ENCODE results near the gene SAMD4B.
"Not testable (repeated sequence)": the region's sequence is repeated elsewhere in the genome, so short reads cannot be mapped to it uniquely, and the experiment has no call there.

The SAMD4B gene

DNA sequence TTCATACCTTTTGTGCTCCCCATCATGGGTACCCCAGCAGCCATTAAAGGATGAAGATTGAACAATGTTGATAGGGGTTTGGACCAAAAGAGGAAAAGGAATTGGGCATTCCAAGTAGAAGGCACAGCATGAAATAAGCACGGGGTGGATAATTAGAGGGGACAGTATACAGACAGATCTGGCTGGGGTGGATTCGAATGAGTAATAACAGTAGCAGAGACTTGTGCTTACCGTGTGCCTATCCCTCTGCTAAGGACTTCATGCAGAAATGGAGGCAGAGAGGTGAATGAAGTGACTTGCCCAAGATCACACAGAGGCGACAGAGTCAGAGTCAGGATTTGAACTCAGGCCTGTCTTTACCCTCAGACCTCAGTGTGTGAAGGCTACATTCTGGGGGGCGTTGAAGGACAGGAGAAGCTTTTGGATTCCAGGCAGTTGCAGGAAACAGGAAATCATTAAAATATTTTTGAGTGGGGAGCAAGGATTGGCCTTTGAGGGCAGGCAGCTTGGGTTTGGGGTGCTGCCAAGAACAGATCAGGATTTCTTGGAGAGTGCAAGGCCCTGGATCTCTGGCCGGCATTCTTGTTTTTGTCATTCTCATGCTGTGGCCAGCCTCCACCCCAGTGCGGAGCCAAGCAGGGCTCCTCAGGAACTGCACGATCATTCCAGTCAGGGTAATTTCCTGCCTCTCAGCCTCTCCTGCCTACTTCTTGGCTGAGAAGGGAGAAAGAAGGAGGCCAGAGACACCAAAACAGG lies 30.0 kb downstream of the SAMD4B start:
- Mint-ChIP-seq H3K36me3 (ENCODE audit: insufficient read depth) (peaks cover 25% of the 10 kb centered on the region), H3K4me3 (no peak overlapping the region), H3K27me3 (no peaks in the 10 kb centered on the region), H3K4me1 (ENCODE audit: low read depth in 2 of 2) (no peaks in the 10 kb centered on the region), H3K27ac (peak overlapping the region; percentile 23 to 36), H3K9me3 (no peaks in the 10 kb centered on the region)
- DNase-seq (no peak), ATAC-seq (replicated peaks) (no peak)

DNA sequence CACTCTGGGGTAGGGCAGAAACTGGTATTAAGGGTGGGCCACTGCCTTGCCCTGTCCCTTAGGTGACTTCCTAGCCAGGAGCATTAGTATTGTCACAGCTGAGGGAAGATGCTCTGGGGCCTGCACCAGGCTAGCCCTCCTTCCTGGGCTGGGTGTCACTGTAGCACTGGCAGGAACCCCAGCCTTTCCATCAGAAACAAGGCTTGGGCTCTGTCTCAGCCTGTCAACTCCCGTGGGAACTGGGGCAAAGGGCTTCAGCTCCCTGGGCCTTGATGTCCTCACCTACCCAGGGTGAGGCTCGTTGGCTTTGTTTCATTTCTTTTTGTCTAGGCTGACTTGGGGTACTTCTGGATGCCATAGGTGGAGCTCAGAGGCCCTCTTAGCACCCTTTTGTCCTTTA lies 30.7 kb downstream of the SAMD4B start:
- Mint-ChIP-seq H3K27ac (peak overlapping the region; percentile 75 to 82), H3K36me3 (ENCODE audit: insufficient read depth) (peaks cover 32% of the 10 kb centered on the region)

DNA sequence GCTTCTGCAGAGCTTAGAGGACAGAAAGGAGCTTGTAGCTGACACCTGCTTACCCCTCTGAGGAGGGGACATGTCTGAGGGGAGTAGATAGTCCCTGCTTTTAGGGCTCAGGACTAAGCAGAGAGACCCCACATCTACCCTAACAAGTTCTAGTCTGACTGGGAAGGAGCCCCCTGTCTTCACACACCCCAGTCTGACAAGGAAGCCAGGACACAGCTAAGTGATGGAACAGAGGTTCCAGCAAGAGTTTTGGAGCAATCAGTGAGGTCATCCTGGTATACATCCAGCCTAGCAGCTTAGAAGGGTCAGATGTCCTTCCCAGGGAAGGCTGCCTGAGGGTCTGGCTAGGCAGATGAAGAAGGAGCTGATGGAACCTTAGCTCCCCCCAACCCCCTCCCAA lies 33.7 kb downstream of the SAMD4B start:
- H3K9me3 Mint-ChIP-seq, result no peaks in the 10 kb centered on the region

More for the DNA sequence above, 30.7 kb downstream of the SAMD4B start:
- no peaks in the 10 kb centered on the region for H3K27me3 Mint-ChIP-seq
- DNase-seq (no peak), ATAC-seq (replicated peaks) (no peak)
- H3K4me3 Mint-ChIP-seq, result no peak overlapping the region
- H3K9me3 Mint-ChIP-seq, result no peaks in the 10 kb centered on the region
- no peaks in the 10 kb centered on the region for H3K4me1 Mint-ChIP-seq (ENCODE audit: low read depth in 2 of 2)

DNA sequence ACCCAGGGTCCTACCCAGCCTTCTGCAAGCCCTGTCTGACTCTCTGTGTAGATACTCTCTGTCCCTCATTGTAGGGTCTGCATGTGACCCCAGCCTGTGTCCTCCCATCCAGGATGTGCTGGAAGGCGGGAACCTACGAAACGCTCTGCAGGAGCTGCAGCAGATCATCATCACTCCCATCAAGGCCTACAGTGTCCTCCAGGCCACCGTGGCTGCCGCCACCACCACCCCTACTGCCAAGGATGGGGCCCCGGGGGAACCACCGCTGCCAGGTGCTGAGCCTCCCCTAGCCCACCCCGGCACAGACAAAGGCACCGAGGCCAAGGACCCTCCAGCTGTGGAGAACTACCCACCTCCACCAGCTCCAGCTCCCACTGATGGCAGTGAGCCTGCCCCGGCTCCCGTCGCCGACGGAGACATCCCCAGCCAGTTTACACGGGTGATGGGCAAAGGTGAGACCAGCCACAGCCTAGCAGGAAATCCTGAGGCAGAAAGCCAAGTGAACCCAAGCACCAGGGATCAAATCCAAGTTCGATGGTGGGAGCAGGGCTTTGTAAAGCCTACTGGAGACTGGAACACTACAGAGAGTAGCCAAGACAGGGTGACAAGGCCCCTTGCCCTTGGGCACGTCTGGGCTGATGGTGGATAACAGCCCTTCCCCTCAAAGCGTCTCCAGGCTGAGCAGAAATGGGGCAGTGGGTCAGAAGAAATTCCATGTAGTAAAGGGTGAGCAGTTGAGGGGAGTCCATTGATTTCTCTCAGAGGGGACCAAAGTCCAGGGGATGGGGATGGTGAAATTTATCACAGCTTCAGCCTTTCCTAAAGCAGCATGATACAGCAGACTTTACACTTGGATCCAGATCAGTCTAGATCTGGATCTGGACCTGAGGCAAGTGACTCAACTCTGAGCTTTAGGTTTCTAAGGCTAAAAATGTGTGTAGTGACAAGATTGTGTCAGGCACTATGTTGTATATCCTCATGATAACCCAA lies 35.4 kb downstream of the SAMD4B start:
- Mint-ChIP-seq H3K36me3 (ENCODE audit: insufficient read depth) (peaks cover 48% of the 10 kb centered on the region), H3K4me1 (ENCODE audit: low read depth in 2 of 2) (no peaks in the 10 kb centered on the region)
- no peak for ATAC-seq (replicated peaks)

More for the DNA sequence above, 33.7 kb downstream of the SAMD4B start:
- H3K4me1 Mint-ChIP-seq (ENCODE audit: low read depth in 2 of 2), result no peaks in the 10 kb centered on the region
- no peaks in the 10 kb centered on the region for H3K27me3 Mint-ChIP-seq
- H3K36me3 Mint-ChIP-seq (ENCODE audit: insufficient read depth), result peaks cover 44% of the 10 kb centered on the region
- DNase-seq (no peak), ATAC-seq (replicated peaks) (no peak)
- no peak overlapping the region for H3K4me3 Mint-ChIP-seq
- peak overlapping the region in 1 of 2 donors; percentile 12 for H3K27ac Mint-ChIP-seq

GRCh38 chr19:39379366-39379765 lies 37.1 kb downstream of the SAMD4B start:
- DNase-seq; H3K4me1 Mint-ChIP-seq (ENCODE audit: low read depth in 2 of 2); H3K4me3 Mint-ChIP-seq; ATAC-seq (replicated peaks); H3K9me3 Mint-ChIP-seq; H3K27me3 Mint-ChIP-seq: not testable (repeated sequence)
- Mint-ChIP-seq H3K36me3 (ENCODE audit: insufficient read depth) (peaks cover 56% of the 10 kb centered on the region), H3K27ac (peak overlapping the region; percentile 44 to 88)

More for the DNA sequence above, 35.4 kb downstream of the SAMD4B start:
- Mint-ChIP-seq H3K27me3 (no peaks in the 10 kb centered on the region), H3K27ac (no peak overlapping the region), H3K4me3 (no peak overlapping the region), H3K9me3 (no peaks in the 10 kb centered on the region)
- DNase-seq, result no peak

DNA sequence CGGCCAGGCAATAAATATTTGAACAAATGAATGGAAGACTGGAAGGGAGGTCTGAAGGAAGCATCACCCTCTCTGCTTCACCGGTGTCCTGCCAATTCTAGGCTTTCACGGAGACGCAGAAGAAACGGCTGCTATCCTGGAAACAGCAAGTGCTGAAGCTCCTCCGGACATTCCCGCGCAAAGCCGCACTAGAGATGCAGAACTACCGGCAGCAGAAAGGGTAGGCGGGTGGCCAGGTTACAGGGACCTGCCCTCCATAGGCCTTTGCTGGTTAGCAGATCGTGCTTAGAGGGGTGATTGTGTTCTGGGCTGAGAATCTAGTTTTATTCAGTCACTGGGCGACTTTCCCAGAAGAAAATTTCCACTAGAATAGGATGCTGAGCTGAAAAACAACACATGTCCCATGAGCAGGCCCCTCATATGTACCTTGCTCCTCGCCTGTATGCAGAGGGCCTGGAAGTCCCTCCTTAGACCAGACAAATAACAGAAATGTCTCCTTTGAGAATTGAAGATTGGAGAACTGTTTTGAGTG lies 37.7 kb downstream of the SAMD4B start:
- Mint-ChIP-seq H3K4me3 (no peak overlapping the region), H3K9me3 (no peaks in the 10 kb centered on the region), H3K36me3 (ENCODE audit: insufficient read depth) (peaks cover 60% of the 10 kb centered on the region), H3K27me3 (no peaks in the 10 kb centered on the region), H3K4me1 (ENCODE audit: low read depth in 2 of 2) (peaks cover 0 to 1% of the 10 kb centered on the region in 2 donors), H3K27ac (peak overlapping the region; percentile 44 to 88)
- DNase-seq (no peak), ATAC-seq (replicated peaks) (no peak)

GRCh38 chr19:39380521-39381502 lies 38.6 kb downstream of the SAMD4B start:
- no peaks in the 10 kb centered on the region for H3K9me3 Mint-ChIP-seq
- peak overlapping the region in 1 of 2 donors; percentile 57 for H3K27ac Mint-ChIP-seq
- DNase-seq (no peak), ATAC-seq (replicated peaks) (no peak)
- no peak overlapping the region for H3K4me3 Mint-ChIP-seq
- H3K4me1 Mint-ChIP-seq (ENCODE audit: low read depth in 2 of 2), result peaks cover 2 to 4% of the 10 kb centered on the region in 2 donors
- no peaks in the 10 kb centered on the region for H3K27me3 Mint-ChIP-seq
- peaks cover 68% of the 10 kb centered on the region for H3K36me3 Mint-ChIP-seq (ENCODE audit: insufficient read depth)

DNA sequence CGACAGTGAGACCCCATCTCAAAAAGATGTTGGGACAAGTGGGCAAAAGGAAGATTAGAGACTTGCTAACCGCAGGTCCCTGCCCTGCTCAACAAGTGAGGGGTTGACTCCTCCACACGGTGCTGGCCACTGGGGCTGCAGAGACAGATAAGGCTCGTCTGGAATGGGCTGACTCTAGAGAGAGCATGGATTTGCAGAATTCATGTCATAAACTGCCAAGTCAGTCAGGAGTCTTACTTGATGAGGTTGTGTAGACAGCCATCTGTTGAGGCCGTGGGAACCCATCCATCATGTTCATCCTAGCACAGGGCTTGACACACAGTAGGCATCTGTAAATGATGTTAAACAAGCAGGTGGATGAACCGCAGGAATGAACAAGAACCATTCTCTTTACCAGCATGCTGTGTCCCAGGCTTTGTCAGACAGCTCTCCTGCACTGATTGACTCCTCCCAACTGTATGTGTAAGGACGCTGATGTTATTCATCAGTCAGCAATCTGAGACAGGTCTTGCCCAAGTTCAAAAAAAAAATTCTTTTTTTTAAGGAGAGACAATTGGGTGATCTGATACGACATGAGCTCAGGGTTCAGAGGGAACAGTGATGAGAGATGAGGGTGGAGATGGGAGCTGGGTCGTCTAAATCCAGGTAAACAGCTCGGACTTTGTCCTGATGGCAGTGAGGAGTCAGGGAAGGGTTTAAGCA lies 39.8 kb downstream of the SAMD4B start:
- no peak for ATAC-seq (replicated peaks)
- Mint-ChIP-seq H3K9me3 (no peaks in the 10 kb centered on the region), H3K4me3 (no peak overlapping the region), H3K36me3 (ENCODE audit: insufficient read depth) (peaks cover 78% of the 10 kb centered on the region), H3K27me3 (no peaks in the 10 kb centered on the region), H3K4me1 (ENCODE audit: low read depth in 2 of 2) (peaks cover 4 to 9% of the 10 kb centered on the region in 2 donors), H3K27ac (peak overlapping the region in 1 of 2 donors; percentile 90)
- DNase-seq, result no peak

DNA sequence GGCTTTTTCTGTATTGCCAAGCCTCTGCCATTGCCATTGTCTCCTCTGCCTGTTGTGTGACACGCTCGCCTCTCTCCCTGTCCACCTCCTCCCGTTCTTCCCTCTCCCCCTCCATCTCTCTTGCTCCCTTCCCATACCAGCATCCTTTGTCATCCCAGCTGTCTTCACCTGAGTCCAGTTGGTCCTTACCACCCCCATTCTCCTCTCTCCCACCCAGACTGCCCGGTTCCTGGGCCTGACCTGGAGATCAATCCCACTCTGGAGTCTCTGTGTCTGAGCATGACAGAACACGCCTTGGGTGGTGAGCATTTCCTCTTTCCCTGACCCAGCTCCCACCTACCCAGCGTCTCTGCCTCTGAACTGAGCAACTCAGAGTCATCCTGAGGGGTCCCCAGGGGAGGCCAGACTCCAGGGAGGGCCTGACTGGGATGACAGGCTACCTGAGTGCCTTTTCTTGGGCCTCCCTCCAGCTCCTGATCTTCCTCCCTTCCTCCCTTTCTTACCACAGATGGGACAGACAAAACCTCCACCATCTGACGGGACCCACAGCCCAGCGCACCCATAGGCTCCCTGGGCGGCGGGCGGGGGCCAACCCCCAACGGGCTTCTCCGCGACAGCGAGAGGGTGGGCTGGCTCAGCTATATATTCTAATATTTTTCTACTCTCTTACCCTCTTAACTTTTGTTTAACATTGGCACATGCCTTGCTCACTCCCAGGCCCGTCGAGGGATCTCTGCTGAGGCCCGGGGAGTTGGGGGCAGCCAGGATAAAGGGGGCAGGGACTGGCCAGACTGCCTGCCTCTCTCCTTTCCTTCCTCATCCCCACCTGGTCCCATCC lies 41.0 kb downstream of the SAMD4B start:
- no peaks in the 10 kb centered on the region for H3K9me3 Mint-ChIP-seq
- H3K4me3 Mint-ChIP-seq, result no peak overlapping the region
- peaks cover 4 to 9% of the 10 kb centered on the region in 2 donors for H3K4me1 Mint-ChIP-seq (ENCODE audit: low read depth in 2 of 2)
- H3K27me3 Mint-ChIP-seq, result no peaks in the 10 kb centered on the region
- peak overlapping the region in 1 of 2 donors; percentile 90 for H3K27ac Mint-ChIP-seq
- DNase-seq, result no peak
- ATAC-seq (replicated peaks), result no peak
- peaks cover 74% of the 10 kb centered on the region for H3K36me3 Mint-ChIP-seq (ENCODE audit: insufficient read depth)

GRCh38 chr19:39384839-39385568 lies 42.8 kb downstream of the SAMD4B start:
- H3K27ac Mint-ChIP-seq, result peak overlapping the region; percentile 83 to 90
- H3K36me3 Mint-ChIP-seq (ENCODE audit: insufficient read depth), result peaks cover 74% of the 10 kb centered on the region
- peaks cover 6 to 17% of the 10 kb centered on the region in 2 donors for H3K4me1 Mint-ChIP-seq (ENCODE audit: low read depth in 2 of 2)
- peak overlapping the region in 1 of 2 donors; percentile 48 for H3K4me3 Mint-ChIP-seq
- DNase-seq, result no peak
- no peaks in the 10 kb centered on the region for H3K9me3 Mint-ChIP-seq
- no peak for ATAC-seq (replicated peaks)
- H3K27me3 Mint-ChIP-seq, result no peaks in the 10 kb centered on the region
